Measurements from ENCODE around the gene PRICKLE1. TPM values are rescaled to one million over a fixed set of nuclear protein-coding genes. Genes with fewer than 3 reads are reported as not detected.

The PRICKLE1 gene
- total RNA-seq, 3 donors from 2014 or later (not counting 1 experiment from before 2014, with no cell fraction given), result 0.15 to 0.34 TPM; not detected in 1

DNA sequence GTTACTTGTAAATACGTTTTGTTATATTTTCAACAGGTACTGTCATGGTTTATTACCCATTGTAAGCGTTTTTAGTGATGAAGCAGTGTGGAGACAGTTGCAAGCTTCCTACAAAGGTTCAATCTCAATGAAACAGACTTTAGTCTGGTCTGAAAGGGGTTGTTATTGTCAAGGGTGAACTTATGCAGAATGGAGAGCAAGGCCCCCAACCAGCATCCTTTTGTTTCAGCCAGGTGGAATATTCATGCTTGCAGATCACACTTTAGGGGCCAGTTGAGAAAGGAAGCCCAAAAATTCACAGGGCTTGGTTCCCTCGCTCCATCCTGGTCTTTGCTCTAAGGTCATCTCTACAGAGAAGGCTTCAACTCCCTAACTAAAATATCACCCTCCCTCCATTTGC, 103.7 kb downstream of the PRICKLE1 start:
- TF ChIP-seq, protein P1, sequence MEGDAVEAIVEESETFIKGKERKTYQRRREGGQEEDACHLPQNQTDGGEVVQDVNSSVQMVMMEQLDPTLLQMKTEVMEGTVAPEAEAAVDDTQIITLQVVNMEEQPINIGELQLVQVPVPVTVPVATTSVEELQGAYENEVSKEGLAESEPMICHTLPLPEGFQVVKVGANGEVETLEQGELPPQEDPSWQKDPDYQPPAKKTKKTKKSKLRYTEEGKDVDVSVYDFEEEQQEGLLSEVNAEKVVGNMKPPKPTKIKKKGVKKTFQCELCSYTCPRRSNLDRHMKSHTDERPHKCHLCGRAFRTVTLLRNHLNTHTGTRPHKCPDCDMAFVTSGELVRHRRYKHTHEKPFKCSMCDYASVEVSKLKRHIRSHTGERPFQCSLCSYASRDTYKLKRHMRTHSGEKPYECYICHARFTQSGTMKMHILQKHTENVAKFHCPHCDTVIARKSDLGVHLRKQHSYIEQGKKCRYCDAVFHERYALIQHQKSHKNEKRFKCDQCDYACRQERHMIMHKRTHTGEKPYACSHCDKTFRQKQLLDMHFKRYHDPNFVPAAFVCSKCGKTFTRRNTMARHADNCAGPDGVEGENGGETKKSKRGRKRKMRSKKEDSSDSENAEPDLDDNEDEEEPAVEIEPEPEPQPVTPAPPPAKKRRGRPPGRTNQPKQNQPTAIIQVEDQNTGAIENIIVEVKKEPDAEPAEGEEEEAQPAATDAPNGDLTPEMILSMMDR (IDR thresholded peaks at IDR 0.05), result no peak
- H3K27ac Mint-ChIP-seq, result no peak overlapping the region
- Histone ChIP-seq H3K27ac (ENCODE audit: low read length) (no peak overlapping the region), H3K4me1 (ENCODE audit: control insufficient read depth, insufficient read depth, low read length) (peaks cover 14% of the 10 kb centered on the region), H3K27me3 (ENCODE audit: control insufficient read depth, insufficient read depth, low read length) (peaks cover 23% of the 10 kb centered on the region), H3K36me3 (ENCODE audit: control insufficient read depth, insufficient read depth, low read length) (no peaks in the 10 kb centered on the region), H3K9me3 (ENCODE audit: control insufficient read depth, insufficient read depth, low read length) (no peaks in the 10 kb centered on the region), H3K4me3 (ENCODE audit: low read length) (no peak overlapping the region)
- peaks cover 39 to 73% of the 10 kb centered on the region in 2 donors for H3K27me3 Mint-ChIP-seq (ENCODE audit: low read depth in 2 of 2)
- intact Hi-C loops (cut with micrococcal nuclease), result no loop called here
- H3K4me3 Mint-ChIP-seq, result peak overlapping the region; percentile 28
- 84% methylated on average over 3 of the region's 3 CpGs for WGBS (ENCODE audit: insufficient coverage)
- no peaks in the 10 kb centered on the region for H3K36me3 Mint-ChIP-seq
- no peaks in the 10 kb centered on the region for H3K9me3 Mint-ChIP-seq
- peaks cover 11 to 15% of the 10 kb centered on the region in 2 donors for H3K4me1 Mint-ChIP-seq
- DNase-seq (no peak), ATAC-seq (no peak)

DNA sequence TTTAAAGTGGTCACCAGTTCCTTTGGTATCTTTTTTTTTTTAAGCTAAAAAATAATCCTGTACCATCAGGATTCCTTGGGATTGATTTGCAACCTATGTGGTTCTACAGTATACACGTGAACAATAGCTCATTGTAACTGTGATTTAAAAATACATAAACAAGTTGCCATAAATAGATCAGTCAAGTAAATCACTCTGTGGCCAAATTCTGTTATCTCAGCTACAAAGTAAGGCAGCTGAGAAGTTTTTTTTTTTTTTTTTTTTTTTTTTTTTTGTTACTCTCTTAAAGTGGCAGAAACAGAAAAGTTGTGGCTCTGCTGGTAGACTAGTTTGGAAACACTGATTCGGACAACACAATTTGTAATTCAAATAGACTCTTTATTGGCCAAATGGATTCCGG, 104.5 kb downstream of the PRICKLE1 start:
- Mint-ChIP-seq H3K27me3 (ENCODE audit: low read depth in 2 of 2) (peaks cover 41 to 77% of the 10 kb centered on the region in 2 donors), H3K36me3 (no peaks in the 10 kb centered on the region), H3K27ac (no peak overlapping the region), H3K4me1 (peaks cover 11 to 15% of the 10 kb centered on the region in 2 donors), H3K9me3 (no peaks in the 10 kb centered on the region), H3K4me3 (peak overlapping the region; percentile 40)
- no peak for ATAC-seq
- intact Hi-C loops (cut with micrococcal nuclease), result no loop called here
- Histone ChIP-seq H3K4me1 (ENCODE audit: control insufficient read depth, insufficient read depth, low read length) (peaks cover 14% of the 10 kb centered on the region), H3K27ac (ENCODE audit: low read length) (no peak overlapping the region), H3K4me3 (ENCODE audit: low read length) (no peak overlapping the region), H3K9me3 (ENCODE audit: control insufficient read depth, insufficient read depth, low read length) (no peaks in the 10 kb centered on the region), H3K27me3 (ENCODE audit: control insufficient read depth, insufficient read depth, low read length) (peaks cover 23% of the 10 kb centered on the region), H3K36me3 (ENCODE audit: control insufficient read depth, insufficient read depth, low read length) (no peaks in the 10 kb centered on the region)
- WGBS (ENCODE audit: insufficient coverage), result 96% methylated on average over 2 of the region's 3 CpGs
- no peak for DNase-seq
- TF ChIP-seq, protein P1 (IDR thresholded peaks at IDR 0.05), result no peak

DNA sequence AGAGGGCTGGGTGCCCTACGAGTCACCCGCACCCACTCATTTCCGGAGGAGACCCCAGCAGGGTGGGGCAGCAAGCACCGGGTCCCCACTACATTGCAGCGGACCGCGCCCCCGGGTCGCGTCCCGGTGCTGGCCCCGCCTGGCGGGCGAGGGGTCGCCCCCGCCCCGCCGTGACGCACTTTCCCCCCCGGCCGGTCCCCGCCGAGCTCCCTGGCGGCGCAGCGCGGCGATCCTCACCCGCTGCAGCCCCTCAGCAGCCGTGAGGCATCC, 106.1 kb downstream of the PRICKLE1 start:
- H3K9me3 Mint-ChIP-seq, result no peaks in the 10 kb centered on the region
- peak in 1 of 2 donors; percentile 23 for DNase-seq
- TF ChIP-seq, protein P1 (IDR thresholded peaks at IDR 0.05), result no peak
- peaks cover 23% of the 10 kb centered on the region for H3K27me3 ChIP-seq (ENCODE audit: control insufficient read depth, insufficient read depth, low read length)
- no peaks in the 10 kb centered on the region for H3K36me3 Mint-ChIP-seq
- WGBS (ENCODE audit: insufficient coverage), result 0% methylated on average over 30 of the region's 30 CpGs
- ATAC-seq, result peak in 2 of 3 donors; percentile 52 to 65
- peak overlapping the region; percentile 93 for H3K4me3 Mint-ChIP-seq
- no peaks in the 10 kb centered on the region for H3K36me3 ChIP-seq (ENCODE audit: control insufficient read depth, insufficient read depth, low read length)
- H3K9me3 ChIP-seq (ENCODE audit: control insufficient read depth, insufficient read depth, low read length), result no peaks in the 10 kb centered on the region
- peaks cover 11 to 15% of the 10 kb centered on the region in 2 donors for H3K4me1 Mint-ChIP-seq
- peak overlapping the region; percentile 60 for H3K4me3 ChIP-seq (ENCODE audit: low read length)
- peak overlapping the region in 1 of 2 donors; percentile 78 for H3K27ac Mint-ChIP-seq
- intact Hi-C loops (cut with micrococcal nuclease), result no loop called here
- H3K4me1 ChIP-seq (ENCODE audit: control insufficient read depth, insufficient read depth, low read length), result peaks cover 14% of the 10 kb centered on the region
- H3K27ac ChIP-seq (ENCODE audit: low read length), result peak overlapping the region; percentile 21
- H3K27me3 Mint-ChIP-seq (ENCODE audit: low read depth in 2 of 2), result peaks cover 41 to 87% of the 10 kb centered on the region in 2 donors

Measured in natural killer cell (primary cell).